Right forelimb (tissue), 1 donor: ENCODE results near the gene CLIC3.

ENCODE experiments used
- DNase-seq: peaks from one replicate; pipeline ENCODE4 v3.0.0-alpha.2; 2018

CLIC3 gene

DNA sequence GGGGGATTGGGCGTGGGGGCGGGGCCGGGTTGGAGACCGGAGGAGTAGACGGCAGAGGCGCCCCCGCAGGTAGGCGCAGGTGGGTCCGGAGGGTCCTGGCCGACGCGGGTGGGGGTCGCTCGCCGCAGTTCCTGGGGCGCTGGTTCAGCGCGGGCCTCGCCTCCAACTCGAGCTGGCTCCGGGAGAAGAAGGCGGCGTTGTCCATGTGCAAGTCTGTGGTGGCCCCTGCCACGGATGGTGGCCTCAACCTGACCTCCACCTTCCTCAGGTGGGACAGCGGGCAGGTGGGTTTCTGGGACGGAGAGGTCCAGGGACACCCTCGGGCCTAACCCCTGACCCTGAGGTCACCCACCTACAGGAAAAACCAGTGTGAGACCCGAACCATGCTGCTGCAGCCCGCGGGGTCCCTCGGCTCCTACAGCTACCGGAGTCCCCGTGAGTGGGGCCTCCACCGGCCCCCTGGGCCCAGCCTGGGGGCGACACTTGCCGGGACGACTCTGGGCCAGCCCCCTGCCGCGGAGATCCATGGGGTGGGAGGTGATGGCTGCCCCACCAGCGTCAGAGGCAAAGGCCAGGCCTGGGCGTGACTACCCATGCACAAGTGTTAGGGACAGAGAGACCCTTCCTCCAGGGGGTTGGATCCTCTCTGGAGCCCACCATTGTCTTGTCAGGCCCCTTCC, 17.4 kb downstream of the CLIC3 start:
- DNase-seq, result no peak

DNA sequence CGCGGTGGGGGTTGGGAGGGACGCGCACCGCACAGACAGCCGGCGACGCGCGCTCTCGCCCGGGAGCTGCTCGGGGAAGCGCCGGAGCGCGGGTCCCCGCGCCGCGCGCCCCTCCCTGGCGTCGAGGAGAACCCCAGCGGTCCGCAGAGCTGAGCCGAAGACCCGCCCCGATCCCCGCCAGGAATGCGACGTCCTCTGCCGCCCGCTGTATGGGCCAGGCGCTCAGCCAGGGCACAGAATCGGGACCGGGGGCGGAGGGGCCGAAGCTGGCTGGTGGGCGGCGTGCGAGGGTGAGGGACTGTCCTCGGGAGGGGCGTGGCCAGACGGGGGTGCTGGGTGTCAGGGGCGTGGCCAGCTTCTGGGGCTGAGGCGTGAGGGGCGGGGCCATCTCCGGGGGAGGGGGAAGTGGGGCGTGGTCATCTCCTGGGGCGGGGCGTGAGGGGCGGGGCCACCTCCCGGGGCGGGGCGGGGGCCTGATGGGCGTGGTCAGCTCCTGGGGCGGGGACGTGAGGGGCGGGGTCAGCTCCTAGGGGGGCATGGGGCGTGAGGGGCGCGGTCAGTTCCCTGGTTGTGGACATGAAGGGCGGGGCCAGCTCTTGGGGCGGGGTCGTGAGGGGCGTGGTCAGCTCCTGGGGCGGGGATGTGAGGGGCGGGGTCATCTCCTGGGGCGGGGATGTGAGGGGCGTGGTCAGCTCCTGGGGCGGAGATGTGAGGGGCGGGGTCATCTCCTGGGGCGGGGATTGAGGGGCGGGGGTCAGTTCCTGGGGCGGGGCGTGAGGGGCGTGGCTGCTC, 18.1 kb downstream of the CLIC3 start:
- peak; percentile 74 for DNase-seq

DNA sequence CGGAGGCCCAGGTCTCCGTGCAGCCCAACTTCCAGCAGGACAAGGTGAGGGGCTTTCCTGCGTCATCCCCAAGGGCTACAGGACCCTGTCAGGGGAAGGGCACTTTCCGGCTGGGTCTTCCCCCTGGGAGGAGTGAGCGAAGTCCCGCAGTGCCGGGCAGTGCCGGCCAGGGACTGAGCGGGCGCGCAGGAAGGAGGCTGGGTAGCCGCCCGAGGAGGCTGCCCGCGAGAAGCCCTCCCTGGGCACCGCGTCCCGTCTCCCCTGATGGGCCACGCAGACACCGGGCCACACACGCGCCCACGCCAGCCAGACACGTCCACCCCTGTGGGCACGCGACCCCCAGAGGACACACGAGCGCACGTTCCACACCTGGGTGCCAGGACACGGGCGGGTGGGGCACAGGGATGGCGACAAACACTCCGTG, 18.7 kb downstream of the CLIC3 start:
- no peak for DNase-seq

DNA sequence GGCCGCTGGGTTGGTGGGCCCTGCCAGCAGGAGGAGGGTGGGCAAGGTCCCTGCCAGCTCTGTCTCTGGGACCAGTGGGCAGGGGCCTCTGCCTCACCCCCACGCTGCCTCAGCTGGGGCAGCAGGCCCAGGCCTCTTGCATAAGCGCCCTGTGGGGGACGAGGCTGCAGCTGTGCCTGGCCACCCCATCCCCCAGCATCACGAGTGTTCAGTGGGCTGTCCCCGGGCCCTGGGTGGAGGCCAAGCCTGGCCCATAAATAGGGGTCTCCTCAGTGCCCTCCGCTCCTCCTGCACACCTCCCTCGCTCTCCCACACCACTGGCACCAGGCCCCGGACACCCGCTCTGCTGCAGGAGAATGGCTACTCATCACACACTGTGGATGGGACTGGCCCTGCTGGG, 19.1 kb downstream of the CLIC3 start, which contains the start of gene PTGDS:
Gene PTGDS, plus strand, starts transcription at position 282 of the 400 bp plus-strand sequence. Its CDS starts 75 bp downstream, at position 357.
- DNase-seq, result no peak

DNA sequence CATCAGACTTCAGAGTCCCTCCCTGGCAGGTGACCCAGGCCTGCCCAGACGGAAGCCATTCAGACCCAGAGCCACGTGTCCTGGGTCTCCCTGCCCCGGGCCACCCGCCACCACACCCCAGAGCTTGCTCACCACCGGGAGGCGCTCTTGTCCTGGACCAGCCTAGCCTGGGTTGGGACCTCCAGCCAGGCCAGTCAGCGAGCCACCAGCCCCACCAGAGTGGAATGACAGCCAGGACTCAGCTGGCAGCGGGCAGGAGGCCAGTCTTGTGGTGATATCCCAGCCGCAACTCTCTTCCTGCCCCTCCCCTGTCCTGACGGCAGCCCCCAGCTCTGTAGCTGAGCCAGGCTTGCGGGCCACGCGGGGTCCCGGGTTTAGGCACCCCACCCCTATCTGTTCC, 20.7 kb downstream of the CLIC3 start:
- DNase-seq, result no peak

DNA sequence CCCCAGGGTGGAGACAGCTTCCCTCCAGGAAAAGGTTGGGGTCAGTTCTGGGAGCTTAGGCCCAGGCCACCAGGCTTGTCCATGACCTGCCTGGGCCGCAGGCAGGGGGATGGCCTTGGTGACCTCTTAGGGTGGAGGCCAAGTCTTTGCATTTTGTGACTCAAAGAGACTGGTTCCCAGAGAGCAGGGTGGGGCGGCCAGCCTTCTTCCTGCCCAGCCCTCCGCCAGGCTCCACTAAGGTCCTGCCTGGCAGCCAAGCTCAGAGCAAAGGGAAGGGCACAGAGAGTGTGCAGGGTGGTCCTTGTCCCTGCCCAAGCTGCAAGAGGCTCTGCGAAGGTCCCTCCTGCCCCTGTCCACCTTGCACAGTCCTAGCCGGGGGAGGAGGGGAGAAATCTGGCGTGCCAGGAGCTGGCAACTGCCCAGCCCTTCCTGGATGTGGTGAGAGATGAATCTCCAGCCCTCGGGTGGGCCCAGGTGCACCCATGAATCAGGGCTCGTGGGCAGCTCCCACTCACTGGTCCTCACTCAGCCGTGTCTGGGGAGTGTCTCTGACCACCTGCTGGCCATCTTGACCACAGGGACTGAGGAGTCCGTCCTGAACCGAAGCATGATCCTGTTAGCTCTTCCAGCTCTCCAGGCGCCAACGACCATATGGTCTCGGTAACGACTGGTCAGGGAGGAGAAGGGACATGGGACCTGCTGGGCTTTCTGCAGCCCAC, 21.4 kb downstream of the CLIC3 start:
- no peak for DNase-seq

DNA sequence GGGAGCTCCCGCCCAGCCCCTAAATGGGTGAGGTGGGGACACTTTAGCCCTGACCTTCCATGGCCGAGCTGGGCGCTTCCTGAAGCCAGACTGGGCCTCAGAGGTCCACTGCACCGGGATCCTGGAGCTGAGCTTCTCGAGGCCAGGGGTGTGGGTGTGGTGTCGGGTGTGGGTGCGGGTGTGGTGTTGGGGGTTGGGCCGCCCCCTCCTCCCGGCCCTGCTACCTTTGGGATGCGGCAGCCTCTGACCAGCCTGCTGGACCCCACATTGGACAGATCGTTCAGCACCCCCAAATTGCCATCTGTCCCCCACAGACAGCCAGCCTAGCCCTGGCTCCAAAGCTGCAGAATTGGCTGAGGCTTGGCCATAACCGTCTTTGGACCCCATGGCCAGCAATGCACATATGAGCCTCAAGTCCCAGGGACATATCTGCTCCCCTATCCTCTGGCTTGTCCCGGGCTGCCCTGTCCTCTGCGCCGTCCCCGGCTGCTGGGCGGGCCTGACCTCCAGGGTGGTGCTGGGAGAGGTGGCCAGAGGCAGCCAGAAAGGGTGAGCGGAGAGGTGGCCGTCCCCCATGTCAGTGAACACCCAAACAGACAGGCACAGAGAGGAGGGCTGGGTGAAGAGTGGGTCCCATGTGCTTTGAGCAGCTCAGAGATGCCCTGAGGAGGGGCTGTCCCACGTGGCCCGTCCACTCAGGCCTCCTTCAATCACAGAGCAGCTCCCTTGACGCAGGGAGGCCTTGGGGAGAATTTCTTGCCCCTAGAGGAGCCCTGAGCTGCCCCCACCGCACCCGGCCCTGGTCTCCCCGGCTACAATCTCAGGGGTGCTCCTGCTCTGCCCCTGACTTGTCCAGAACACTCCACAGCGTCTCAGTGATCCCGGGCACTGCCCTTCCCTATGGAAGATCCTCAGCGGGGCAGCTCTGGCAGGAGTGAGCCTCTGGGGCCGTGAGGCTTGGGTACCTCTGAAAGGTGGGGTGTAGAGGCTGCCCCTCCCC, 22.4 kb downstream of the CLIC3 start:
- no peak for DNase-seq

DNA sequence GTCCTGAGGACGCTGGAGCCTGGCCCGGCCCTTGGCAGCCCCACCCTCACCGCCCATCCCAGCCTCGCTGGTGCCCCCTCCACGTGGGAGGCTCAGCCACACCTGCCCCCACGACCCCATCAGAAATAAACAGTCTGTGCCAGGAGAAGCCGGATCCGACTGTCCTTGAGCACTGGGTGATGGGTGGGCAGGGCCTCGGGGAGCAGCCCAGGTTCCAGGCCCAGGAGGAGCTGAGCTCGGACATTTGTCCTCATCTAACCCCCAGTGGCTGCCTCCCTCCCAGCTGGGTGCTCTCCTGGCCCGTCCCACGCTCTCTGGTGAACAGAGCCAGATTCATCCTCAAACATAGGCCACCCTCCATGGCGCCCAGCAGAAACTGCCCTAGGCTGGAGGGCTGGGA, 23.6 kb downstream of the CLIC3 start:
- DNase-seq, result no peak

DNA sequence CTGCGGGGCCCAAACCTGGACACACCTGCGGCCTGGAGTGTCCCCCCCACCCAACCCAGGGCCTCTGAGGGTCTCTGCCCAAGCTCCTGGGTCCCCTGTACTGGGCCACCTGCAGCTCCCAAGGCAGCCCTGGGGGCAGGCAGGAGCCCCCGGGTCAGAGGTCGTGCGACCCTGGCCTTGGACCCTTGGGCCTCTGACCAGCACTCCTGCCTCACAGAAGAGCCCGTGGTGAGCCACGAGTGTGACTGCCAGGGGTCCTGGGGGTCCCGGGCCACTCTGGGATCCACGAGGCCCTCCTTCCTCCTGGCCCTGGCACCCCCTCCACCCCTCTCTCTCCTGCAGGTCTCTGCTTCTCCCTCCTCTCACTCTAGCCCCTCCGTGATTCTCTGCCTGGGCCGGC, 24.0 kb downstream of the CLIC3 start:
- no peak for DNase-seq

DNA sequence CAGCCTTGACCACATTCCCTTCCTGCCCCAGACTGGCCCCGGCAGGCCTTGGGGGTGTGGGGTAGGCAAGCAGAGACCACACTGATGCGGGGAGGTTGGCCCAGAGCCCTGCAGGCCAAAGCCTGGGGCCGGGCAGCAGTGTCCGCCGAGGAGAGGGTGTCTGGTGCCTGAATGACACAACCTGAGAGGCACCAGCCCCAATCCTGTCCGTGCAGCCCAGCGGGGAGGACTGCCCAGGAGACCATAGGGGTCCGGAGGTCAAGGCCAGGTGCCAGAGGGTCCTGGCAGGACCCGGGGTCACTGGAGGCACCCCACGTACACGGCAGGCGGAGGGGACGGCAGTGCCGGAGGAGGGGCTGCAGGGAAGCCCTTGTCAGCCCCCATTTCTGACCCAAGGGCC, 24.6 kb downstream of the CLIC3 start:
- no peak for DNase-seq

DNA sequence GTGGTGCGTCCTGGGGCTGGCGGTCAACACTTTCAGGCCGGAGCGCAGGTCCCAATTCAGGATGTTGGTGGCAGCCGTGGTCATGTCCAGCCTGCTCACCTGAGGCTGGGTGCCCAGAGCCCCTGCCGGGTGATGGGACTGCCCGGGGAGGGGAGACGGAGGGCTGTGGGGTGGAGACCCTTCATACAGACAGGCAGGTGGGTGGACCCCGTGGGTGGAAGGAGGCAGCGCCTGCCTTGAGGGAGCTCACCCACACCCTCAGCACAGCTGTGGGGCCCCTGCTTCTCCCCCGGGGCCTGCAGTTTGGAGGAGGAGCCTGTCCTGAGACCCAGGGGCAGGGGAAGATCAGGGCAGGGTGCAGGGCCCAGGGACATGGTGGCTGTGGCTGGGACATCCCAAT, 26.0 kb downstream of the CLIC3 start:
- DNase-seq, result no peak

DNA sequence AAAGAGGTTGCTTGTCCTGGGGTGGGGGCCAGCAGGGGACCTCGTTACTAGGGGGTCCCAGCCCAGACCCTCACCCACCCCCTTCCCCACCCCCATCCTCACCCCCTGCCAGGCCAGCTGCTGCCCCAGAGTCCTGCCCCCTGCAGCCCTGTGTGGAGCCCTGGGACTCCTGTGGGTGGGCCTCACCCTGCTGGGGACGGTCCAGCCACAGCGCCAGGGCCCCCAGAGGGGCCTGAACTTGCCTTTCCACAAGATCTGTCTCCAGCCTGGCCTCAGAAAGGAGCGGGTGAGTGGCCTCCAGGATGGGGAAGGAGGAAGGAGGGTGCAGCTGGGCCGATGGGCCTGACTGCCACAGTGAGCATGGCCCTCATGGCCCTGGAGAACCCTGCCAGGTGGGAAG, 26.6 kb downstream of the CLIC3 start:
- DNase-seq, result no peak

DNA sequence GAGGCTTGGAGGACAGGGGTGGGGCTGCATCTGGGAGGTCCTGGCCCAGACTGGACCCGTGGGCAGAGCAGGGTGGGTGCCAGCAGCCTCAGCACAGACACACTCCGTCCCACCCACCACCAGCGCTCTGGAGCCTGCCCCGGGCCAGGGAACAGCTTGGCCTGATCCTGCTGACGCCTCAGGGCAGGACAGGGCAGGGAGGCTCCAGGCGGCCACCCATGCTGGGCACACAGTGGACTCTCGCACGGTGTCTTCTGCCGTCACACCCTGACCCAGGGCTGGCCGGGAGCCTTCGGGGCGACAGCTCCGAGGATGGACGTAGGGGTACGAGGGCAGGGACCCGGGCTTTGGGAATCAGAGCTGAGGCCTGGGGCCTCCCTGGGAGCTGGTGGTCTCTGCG, 27.2 kb downstream of the CLIC3 start:
- DNase-seq, result no peak

DNA sequence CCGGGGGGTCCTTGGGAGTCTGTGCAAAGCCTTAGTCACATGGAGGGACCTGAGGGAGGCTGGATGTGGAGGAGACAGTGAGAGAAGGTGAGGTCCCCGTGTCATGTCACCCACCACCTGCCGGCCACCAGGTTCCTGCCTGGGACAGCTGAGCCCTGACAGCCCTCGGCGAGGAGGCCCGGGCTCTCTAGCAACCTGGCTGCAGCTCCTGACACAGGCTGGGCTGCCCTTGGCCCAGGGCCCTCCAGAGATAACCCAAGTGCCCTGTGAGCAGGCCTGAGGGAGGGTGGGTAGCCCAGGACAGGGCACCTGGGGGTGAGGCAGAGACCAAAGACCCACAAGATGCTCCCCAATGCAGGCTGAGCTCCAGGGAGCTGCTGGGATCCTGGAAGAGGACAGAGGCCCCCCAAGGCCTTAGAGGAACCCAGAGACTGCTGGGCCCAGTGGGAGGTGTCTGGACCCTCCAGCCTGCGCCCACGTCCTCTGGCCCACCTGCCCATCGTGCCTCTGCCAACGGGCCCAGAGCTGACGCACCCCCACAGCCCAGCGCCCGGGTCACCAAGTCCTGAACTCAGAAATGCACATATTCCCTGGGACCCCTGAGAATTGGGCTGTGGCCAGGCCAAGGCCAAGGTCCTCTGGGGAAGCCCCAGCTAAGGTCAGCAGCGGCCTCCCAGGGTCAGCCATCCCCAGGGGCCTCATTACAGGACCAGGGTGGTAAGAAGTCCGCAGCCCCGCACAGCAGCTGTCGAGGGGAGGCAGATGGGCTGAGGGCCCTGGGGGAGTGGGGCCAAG, 27.8 kb downstream of the CLIC3 start:
- no peak for DNase-seq

DNA sequence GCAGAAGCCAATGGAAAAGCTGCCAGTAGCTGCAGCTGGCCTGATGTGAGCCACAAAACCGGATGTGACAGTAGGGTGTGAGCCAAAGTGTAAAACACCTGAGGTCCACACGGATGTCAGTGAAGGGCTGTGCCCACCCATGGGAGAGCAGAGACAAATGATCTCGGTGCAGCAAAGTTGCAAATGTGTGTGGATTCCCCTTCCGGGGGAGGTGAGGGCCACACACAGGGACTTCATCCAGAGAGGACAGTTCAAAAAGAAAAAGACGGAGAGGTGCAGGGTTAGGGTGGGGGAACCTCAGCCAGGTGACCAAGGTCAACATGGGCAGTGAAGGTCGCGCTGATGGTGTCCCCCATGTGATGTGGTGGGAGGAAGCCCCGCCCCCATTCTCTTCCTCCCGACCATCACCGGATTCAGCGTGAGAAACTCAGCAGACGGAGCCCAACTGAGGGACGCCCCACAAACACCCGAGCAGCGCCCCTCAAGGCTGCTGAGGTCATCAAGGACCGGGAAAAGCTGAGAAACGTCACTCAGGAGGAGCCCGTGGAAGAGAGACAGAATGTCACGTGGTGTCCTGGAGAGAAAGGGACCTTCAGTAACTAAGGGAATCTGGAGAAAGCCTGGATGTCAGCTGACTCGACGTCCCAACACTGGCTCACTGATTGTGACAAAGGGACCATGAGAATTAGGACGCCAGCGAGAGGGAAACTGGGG, 30.4 kb downstream of the CLIC3 start:
- DNase-seq, result no peak

DNA sequence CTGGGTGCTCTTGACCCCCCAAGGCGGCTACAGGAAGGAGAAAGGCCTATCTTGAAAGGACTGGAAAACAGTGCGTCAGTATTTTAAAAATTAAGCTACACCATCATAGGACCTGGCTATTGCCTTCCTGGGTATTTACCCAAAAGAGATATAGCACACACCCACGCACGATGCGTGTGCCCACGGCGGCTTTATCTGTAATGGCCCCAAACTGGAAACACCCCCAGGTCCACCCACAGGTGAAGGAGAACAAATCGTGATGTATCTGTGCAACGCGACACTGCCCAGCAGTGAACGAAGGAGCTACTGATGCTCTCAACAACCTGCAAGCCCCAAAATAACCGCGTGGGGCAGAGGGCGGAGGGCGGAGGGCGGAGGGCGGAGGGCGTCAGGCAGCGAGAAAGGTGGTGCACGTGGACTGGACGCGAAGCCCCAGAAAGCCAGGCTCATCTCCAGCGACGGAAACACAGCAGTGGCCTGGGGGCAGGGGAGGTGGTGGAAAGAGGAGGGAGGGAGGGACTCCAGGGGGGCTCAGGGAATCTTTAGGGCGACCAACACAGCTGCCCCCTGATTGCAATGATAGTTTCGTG, 31.4 kb downstream of the CLIC3 start:
- DNase-seq, result no peak

DNA sequence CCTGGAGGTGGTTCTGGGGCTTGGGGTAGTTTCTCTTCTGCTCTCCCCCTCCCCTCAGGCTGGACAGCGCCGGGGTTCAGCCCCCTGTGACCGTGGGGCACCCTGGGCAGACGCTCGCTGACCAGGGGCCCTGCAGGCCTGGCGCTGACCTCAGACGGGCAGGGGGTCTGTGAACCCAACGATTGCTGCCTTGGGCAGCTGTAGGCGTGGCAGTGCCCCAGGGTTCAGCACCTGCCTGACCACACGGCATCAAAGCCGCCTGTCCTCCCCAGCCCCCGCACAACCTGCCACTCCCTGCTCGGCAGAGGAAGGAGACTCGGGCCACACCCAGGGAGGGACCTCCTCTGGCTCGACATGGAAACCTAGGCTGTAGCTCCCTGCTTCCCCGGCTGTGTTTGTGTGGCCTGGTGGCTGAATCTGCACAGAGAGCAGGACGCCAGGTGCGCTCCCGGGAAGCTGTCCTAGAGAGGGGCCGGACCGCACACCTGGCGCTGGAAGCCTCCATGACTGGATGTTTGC, 32.1 kb downstream of the CLIC3 start:
- DNase-seq, result no peak

DNA sequence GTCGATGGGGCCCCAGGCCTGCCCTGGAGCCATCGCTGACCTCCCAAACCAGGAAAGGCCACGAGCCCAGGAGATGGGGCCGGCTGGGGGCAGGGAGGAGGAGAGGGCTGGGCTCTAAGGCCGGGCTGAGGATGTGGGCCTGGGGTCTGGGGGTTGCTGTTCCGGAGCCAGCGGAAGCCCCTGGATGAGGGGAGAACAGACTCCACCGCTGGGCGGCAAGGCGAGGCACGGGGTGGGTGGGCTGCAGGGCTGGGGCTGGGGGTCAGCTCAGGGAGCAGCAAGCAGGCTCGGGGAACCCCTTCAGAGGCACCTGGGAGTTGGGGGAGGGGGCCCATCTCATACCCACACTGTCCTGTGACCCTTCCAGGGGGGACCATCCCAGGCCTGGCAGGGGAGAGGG, 32.6 kb downstream of the CLIC3 start:
- DNase-seq, result no peak

DNA sequence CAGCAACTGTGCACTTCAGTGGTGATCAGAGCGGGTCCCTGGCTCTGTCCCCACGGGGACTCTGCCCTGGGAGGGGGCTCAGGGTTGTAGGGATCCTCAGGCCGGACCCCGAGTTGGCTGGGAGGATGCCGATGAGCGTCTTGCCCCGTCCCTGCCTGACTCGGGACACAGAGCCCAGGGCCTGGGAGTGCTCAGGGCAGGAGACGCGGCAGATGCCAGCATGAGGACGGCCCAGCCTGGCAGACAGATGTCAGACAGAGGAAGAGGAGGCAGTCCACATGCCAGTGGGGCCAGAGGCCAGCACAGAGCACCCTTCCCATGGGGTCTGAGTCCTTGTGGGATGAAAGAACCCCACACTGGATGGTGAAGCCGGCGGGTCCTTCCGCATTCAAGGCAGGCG, 33.0 kb downstream of the CLIC3 start:
- DNase-seq, result no peak

DNA sequence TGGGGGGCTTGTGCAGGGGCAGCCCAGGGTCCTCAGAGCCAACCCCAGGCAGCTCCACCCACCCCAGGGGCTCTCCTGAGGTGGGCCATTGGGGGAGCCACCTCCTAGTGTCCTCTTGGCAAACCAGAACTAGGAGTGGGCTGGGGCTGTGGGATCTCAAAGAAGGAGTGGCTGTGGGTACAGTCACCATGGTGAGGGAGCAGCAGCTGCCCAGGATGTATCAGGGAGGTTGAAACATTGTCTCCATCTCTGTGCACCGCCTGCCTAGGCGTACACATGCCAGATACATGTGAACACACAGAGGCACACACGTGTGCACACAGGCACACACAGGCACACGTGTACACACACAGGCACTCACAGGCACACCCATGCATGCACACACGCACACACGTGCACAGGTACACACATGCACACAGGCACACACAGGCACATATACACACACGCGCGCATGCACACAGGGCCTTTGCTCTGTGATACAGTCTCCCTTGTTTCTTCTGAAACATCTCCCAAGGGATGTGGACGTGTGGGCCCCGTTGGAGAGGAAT, 33.6 kb downstream of the CLIC3 start:
- no peak for DNase-seq
